ENCODE measurements around the gene STIM1.

GRCh38 chr11:4064278-4064955, 209.0 kb downstream of the STIM1 start:
- no peak for TF ChIP-seq CTCF (IDR thresholded peaks at IDR 0.05; ENCODE audit: borderline replicate concordance, extremely low read depth, low read length, poor library complexity, severe bottlenecking)
- TF ChIP-seq EZH2 (IDR thresholded peaks at IDR 0.05; ENCODE audit: borderline replicate concordance, low read depth, low read length, severe bottlenecking), result no peak

All from DND-41 (cell line).